Measurements from ENCODE around the gene TAB2.

DNA sequence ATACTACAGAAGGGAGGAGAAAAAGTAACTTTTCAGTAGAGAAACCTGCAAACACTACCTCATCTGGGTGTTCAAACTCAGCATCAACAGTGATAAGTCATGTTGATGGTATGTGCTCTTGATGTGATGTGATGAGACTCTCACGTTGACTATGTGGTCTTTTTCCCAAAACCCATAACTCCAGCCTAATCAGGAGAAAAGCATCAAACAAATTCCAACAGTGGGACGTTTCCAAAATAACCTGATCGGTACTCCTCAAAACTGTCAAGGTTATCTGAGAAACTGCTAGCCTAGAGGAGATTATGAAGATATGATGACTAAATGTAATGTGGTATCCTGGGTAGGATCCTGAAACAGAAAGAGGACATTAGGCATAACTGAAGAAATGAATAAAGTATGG lies 41.9 kb upstream of the TAB2 start:
- TF ChIP-seq EZH2 (IDR thresholded peaks at IDR 0.05; ENCODE audit: borderline replicate concordance, insufficient read depth, low read depth, low read length, poor library complexity, severe bottlenecking), result no peak
- TF ChIP-seq, protein P1, sequence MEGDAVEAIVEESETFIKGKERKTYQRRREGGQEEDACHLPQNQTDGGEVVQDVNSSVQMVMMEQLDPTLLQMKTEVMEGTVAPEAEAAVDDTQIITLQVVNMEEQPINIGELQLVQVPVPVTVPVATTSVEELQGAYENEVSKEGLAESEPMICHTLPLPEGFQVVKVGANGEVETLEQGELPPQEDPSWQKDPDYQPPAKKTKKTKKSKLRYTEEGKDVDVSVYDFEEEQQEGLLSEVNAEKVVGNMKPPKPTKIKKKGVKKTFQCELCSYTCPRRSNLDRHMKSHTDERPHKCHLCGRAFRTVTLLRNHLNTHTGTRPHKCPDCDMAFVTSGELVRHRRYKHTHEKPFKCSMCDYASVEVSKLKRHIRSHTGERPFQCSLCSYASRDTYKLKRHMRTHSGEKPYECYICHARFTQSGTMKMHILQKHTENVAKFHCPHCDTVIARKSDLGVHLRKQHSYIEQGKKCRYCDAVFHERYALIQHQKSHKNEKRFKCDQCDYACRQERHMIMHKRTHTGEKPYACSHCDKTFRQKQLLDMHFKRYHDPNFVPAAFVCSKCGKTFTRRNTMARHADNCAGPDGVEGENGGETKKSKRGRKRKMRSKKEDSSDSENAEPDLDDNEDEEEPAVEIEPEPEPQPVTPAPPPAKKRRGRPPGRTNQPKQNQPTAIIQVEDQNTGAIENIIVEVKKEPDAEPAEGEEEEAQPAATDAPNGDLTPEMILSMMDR (IDR thresholded peaks at IDR 0.05), result no peak
